Erythroblast (primary cell): Measurements from ENCODE around the gene RPLP1.
A peak's percentile ranks its signal among the peaks of the same experiment; 100 is the strongest.

Experiments used
- DNase-seq, 2 experiments: peaks; one replicate each; lab custom pipeline; 2025; lab: John Stamatoyannopoulos, UW
- GATA1 ChIP-seq: IDR thresholded peaks from 2 replicates; pipeline ENCODE4 v1.6.1; 2011; ENCODE audit warnings: low read depth, mild to moderate bottlenecking, control low read depth, low read length, moderate library complexity
- POLR2A ChIP-seq: IDR thresholded peaks from 2 replicates; pipeline ENCODE4 v1.6.1; 2011; ENCODE audit warnings: mild to moderate bottlenecking, low read length

Gene RPLP1

GRCh38 chr15:69452692-69453521 lies at the start of gene RPLP1:
TSS of gene RPLP1 (plus strand) at chr15:69452818. CDS start at chr15:69452949, 131 bp downstream.
- DNase-seq: peak; percentile 96 to 98
- TF ChIP-seq GATA1 (no peak), POLR2A (peak; percentile 99)

DNA sequence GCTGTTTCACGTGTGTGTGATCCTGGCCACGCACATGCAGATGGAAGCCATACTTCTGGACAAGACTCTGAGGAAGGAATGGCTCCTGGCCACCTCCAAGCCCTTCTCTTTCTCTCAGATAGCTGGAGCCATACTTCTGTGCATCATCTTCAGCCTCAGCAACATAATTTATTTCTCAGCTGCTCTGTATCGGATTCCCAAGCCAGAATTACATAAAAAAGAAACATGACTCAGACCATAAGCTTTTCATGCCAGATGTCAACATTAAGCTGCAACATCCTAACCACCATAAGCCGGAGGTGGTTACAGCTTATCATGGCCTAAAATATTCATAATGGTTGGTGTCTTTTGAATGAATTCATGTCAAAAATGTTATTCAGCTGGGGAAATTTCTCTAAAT lies 49.0 kb upstream of the RPLP1 start:
- TF ChIP-seq GATA1 (no peak), POLR2A (no peak)
- DNase-seq: no peak

DNA sequence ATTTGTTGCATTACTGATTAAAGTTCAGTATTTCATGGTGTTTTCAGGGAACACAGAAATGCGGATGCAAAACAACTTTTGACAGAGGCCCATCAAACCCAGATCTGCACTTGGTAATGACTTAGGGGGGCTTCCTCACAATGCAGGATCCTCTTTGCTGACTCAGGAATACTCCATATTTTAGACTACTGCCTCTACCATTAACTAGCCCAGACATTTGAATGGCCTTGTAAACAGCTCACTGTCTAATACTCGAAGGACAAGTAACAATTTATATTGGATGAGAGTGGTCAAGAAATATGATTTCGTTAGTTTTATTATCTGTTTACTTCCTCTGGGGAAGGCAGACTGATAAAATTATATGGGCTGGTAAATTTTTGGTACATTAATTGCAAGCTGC lies 47.5 kb upstream of the RPLP1 start:
- DNase-seq: no peak
- no peak for TF ChIP-seq GATA1
- TF ChIP-seq POLR2A: no peak

DNA sequence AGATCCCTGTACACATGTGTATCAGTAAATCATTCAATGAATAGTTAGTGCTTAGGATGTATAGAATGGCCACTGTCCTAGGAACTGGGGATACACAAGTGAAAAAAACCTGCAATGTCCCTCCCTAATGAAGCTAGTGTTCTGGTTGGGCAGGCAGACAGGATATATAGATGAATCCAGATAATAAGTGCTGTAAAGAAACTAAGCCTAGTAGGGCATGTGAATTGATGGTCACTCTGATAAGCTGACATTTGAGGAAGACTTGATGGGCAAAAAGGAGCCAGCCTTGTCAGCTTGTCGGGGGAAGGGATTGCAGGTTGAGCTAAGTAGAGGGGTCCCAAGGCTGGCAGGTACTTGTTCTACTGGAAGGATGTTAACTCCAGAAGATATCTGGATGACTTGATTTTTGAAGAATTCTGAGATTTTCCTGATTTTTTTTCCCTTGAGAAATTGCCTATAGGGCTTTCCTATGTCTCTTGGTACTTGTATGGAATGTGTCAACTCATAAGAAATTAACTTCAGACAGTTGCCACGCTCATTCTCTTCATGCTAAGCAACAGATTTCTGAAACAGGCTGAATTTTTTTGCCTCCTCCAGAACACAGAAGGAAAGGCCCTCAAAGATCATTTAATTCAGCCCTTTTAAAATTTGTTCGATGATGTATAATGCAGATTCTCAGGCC lies 44.8 kb upstream of the RPLP1 start:
- no peak for TF ChIP-seq POLR2A
- no peak for TF ChIP-seq GATA1
- DNase-seq: no peak

GRCh38 chr15:69408841-69409240 lies 43.8 kb upstream of the RPLP1 start:
- no peak for TF ChIP-seq GATA1
- no peak for DNase-seq

DNA sequence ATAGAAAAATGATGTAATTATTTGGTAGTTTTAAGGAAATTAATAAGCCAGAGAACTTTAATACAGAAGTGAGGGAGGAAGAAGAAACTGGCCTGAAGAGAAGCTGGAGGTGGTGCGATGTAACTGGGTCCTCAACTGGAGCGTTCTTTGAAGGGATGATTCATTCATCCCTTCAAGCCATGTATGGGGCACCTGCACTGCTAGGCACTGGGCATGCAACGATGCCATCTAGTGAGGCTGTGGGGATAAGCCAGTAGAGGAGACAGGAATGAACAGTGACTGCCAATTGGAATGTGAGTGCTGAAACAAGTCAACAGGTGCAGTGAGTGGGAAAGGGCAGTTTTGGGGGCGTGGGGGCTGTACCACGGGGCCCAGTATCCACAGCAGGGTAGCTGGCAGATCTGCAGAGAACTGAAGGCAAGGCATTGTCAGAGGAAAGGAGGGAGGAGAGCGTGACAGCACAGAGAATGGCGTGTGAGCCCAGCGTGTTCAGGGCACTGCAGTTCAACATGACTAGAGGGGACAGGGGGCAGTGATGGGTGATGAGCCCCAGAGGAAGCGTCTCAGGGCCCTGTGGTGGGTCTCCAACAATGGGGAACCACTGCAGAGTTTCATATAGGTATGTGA lies 42.3 kb upstream of the RPLP1 start:
- no peak for DNase-seq

GRCh38 chr15:69412274-69412673 lies 40.3 kb upstream of the RPLP1 start:
- TF ChIP-seq GATA1 (no peak), POLR2A (no peak)
- DNase-seq: peak in 1 of 2 experiments; percentile 44

More for the DNA sequence above, 42.3 kb upstream of the RPLP1 start:
- TF ChIP-seq POLR2A: no peak
- TF ChIP-seq GATA1: no peak

DNA sequence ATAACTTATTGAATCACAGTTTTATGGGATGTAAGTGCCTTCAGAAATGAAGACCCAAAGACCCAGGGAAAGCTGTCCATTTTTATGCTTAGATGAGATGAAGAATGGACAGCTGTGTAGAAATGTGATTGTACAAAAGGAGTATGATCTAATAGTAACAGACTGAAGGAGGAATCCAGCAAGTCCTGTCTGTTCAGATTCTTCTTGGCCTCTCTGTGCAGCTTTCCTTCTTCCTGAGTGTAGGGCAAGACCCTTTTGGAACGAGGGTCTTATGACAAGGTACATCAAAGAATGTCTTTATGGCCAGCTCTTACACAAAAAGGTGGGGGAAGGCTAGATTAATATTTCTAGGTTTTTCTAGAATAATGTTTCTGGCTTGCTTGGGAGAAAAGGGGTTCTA lies 39.9 kb upstream of the RPLP1 start:
- TF ChIP-seq GATA1 (no peak), POLR2A (no peak)

DNA sequence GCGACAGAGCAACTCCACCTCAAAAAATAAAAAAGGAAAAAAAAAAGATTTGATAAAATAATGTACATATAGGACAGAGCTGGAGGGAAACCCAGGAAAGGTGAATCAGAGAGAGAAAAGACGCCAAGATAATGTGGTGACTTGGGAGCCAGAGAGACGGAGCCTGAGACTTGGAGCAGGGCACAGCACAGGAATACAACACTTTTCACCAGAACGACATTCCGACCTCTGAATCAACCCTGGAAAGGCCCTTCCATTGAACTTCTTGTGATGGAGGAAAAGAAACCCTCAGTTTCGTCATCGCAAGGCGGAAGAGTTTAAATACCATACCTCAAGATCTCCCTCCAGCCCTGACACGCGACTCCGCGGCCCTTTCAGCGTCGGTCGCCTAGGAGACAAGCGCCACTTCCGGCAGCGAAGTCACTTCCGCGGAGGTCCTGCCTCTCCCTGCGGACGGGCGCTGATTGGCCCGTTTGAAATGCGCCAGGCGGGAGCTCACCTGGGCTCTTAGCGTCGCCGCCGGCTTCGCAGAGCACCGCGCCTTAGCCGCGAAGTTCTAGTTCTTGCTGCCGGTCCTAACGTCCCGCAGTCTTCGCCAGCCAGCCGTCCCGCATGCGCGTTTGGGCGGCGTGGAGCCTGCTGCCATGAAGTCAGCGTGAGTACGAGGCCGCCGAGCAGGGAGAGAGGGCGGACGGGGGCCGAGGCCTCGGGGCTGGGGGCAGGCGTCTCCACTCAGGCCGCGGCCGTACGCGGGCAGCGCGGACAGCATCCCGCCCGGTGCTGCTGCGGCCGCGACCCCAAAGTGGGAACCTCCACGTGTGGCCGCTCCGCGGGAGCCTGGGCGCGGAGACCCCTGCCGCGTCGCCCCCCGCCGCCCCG lies 38.6 kb upstream of the RPLP1 start, which contains the start of gene KIF23:
TSS of gene KIF23 (plus strand) at position 528 of the 879 bp plus-strand sequence. CDS start at position 645, 117 bp downstream.
- TF ChIP-seq POLR2A (peak; percentile 86), GATA1 (no peak)
- DNase-seq: peak; percentile 94 to 96

More for the DNA sequence above, 39.9 kb upstream of the RPLP1 start:
- no peak for DNase-seq

DNA sequence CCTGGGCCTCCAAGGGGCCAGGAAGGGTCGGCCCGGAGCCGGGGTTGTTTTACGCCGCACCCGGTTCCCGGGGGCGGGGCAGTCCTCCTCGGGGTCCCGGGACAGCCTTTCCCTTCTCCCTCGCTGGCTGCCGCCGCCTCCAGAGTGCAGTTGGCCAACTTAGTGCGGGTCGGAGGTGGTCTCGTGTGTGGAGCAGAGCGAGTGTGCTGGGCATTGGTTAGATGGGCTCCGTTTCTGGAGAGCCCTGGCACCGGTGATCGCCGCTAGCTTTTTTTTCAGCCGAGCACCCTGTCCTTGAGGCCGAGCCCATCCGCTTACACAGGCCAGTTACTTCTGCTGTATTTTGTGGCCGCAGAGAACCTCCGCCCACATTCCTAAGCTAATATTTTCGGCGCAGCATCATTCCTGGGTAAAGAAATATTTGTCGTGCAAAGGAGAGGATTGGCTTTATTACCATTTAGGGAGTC lies 37.9 kb upstream of the RPLP1 start:
- peak; percentile 64 to 69 for DNase-seq
- no peak for TF ChIP-seq POLR2A
- no peak for TF ChIP-seq GATA1

DNA sequence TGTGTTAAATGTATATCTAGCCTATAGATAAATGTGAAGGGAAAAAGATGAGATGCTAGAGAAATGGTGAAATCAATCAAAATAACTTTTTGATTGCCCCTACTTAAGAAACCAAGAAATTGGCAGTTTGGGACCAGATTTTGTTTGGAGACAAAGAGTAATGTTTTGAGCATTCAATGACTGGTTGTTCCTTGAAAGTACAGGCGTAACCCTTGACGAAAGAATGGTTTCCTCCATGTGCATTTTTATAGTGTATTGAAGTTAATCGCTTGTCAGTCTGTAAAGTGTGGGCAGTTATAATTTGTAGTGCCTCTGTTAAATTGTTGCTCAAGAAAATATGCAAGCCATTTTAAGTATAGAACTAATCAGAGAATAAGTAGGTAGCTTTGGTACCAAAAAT lies 37.2 kb upstream of the RPLP1 start:
- DNase-seq: peak in 1 of 2 experiments; percentile 34
- TF ChIP-seq POLR2A: no peak
- TF ChIP-seq GATA1: no peak

DNA sequence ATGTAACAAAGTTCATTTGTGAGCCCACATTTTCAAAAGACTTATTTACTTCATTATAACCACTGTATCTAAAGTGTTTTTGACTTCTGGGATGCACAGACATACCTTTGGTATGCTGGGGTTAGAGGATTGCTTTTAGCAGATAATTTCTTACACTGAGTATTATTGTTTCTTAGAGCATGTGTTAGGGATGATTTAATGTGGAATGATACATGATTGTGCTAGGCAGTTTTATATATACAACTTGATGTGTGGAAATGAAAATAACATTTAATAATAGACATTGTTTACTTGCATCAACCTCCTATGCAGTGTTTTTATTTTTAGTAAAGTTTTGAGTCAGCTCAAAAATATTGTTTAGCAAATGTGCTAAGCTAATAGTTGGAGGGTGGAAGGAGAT lies 35.0 kb upstream of the RPLP1 start:
- no peak for TF ChIP-seq GATA1
- no peak for TF ChIP-seq POLR2A
- DNase-seq: no peak

DNA sequence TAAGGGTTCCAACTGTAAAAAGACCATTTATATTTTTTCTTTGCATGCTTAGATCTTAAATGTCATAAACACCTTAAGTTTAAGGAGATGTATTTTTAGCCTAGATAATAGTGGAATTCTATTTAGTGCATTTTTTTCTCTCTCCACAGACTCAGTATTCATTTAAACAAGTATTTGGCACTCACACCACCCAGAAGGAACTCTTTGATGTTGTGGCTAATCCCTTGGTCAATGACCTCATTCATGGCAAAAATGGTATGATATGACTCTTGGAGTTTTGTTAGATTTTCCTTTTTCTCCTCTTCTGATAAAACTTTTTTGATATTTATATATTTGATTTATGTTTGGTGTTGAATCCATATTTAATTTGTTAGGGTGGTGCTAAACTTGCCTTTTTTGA lies 31.1 kb upstream of the RPLP1 start:
- TF ChIP-seq POLR2A: no peak
- no peak for TF ChIP-seq GATA1

GRCh38 chr15:69422336-69422895 lies 30.2 kb upstream of the RPLP1 start:
- no peak for TF ChIP-seq POLR2A
- no peak for TF ChIP-seq GATA1

More for the DNA sequence above, 31.1 kb upstream of the RPLP1 start:
- no peak for DNase-seq

More at GRCh38 chr15:69422336-69422895, 30.2 kb upstream of the RPLP1 start:
- DNase-seq: no peak
